ENCODE data around the gene CLEC19A. TPM values are rescaled to one million over a fixed set of nuclear protein-coding genes. Genes with fewer than 3 reads are reported as not detected.
A peak's percentile ranks its signal among the peaks of the same experiment; 100 is the strongest.

CLEC19A gene
- total and polyA plus RNA-seq, 4 donors: not detected

GRCh38 chr16:19290860-19291259 lies 5.3 kb downstream of the CLEC19A start:
- no peak overlapping the region for H3K4me3 ChIP-seq (ENCODE audit: low read length in 2 of 2)
- WGBS, 2 donors: 79 to 84% methylated on average over 2 of the region's 2 CpGs
- intact Hi-C loops (cut with DNase I): no loop called here
- H3K4me1 ChIP-seq (ENCODE audit: control insufficient read depth in 1 of 2, insufficient read depth in 2 of 2, low read length in 2 of 2): no peaks in the 10 kb centered on the region
- ATAC-seq (ENCODE audit: low FRiP score) (no peak), DNase-seq (no peak)
- H3K27ac ChIP-seq (ENCODE audit: low read depth in 1 of 2, low read length in 2 of 2): no peak overlapping the region
- no peaks in the 10 kb centered on the region for H3K36me3 ChIP-seq (ENCODE audit: control insufficient read depth in 1 of 2, insufficient read depth in 2 of 2, low read length in 1 of 2)
- H3K9me3 ChIP-seq (ENCODE audit: control insufficient read depth, low read length): no peaks in the 10 kb centered on the region
- H3K27me3 ChIP-seq (ENCODE audit: control insufficient read depth in 1 of 2, insufficient read depth in 2 of 2, low read length in 1 of 2): no peaks in the 10 kb centered on the region

DNA sequence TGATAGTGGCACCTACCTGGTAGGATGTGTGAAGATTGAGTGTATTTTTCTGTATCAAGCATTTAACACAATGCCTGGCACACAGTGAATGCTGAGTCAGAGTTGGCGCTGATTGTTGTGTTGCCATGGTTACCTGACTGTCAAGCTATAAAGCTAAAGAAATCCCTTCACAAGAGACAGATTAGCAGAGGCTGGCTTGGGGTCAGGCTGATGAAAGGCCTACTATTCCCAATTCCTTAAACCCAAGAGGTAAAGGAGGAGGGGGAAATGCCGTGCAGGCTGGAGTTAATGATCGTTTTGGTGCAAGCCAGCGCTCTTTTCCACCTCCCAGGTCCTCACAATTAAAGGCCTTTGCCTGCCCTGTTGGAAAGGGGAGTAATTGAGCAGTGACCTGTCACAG lies 5.9 kb downstream of the CLEC19A start:
- intact Hi-C loops (cut with DNase I): no loop called here
- no peak overlapping the region for H3K4me3 ChIP-seq (ENCODE audit: low read length in 2 of 2)
- WGBS, 2 donors: 43 to 45% methylated on average over 4 of the region's 4 CpGs
- no peaks in the 10 kb centered on the region for H3K4me1 ChIP-seq (ENCODE audit: control insufficient read depth in 1 of 2, insufficient read depth in 2 of 2, low read length in 2 of 2)
- no peaks in the 10 kb centered on the region for H3K9me3 ChIP-seq (ENCODE audit: control insufficient read depth, low read length)
- H3K36me3 ChIP-seq (ENCODE audit: control insufficient read depth in 1 of 2, insufficient read depth in 2 of 2, low read length in 1 of 2): no peaks in the 10 kb centered on the region
- no peak overlapping the region for H3K27ac ChIP-seq (ENCODE audit: low read depth in 1 of 2, low read length in 2 of 2)
- DNase-seq (no peak), ATAC-seq (ENCODE audit: low FRiP score) (no peak)
- H3K27me3 ChIP-seq (ENCODE audit: control insufficient read depth in 1 of 2, insufficient read depth in 2 of 2, low read length in 1 of 2): no peaks in the 10 kb centered on the region

DNA sequence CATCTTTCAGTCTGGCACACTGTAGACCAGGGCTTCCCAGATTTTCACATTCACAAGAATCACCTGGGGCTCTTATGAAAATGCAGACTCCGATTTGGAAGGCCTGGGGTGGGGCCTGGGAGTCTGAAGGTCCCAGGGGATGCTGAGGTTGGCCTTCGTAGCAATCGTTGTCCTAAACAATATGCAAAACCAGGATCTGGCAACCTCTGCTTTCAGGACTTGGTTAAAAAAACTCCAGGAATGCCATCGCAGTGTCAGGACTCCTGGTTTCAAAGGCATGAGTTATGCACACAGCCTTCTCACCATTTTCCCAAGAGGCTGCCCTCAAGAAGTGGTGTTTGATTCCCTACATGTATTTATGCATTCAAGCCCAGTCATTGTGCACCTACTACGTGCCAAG lies 6.7 kb downstream of the CLEC19A start:
- no peaks in the 10 kb centered on the region for H3K27me3 ChIP-seq (ENCODE audit: control insufficient read depth in 1 of 2, insufficient read depth in 2 of 2, low read length in 1 of 2)
- H3K36me3 ChIP-seq (ENCODE audit: control insufficient read depth in 1 of 2, insufficient read depth in 2 of 2, low read length in 1 of 2): no peaks in the 10 kb centered on the region
- intact Hi-C loops (cut with DNase I): no loop called here
- H3K4me3 ChIP-seq (ENCODE audit: low read length in 2 of 2): no peak overlapping the region
- H3K27ac ChIP-seq (ENCODE audit: low read depth in 1 of 2, low read length in 2 of 2): no peak overlapping the region
- H3K9me3 ChIP-seq (ENCODE audit: control insufficient read depth, low read length): no peaks in the 10 kb centered on the region
- no peak for ATAC-seq (ENCODE audit: low FRiP score)
- DNase-seq: no peak
- WGBS, 2 donors: 63 to 70% methylated on average over 5 of the region's 5 CpGs
- no peaks in the 10 kb centered on the region for H3K4me1 ChIP-seq (ENCODE audit: control insufficient read depth in 1 of 2, insufficient read depth in 2 of 2, low read length in 2 of 2)

DNA sequence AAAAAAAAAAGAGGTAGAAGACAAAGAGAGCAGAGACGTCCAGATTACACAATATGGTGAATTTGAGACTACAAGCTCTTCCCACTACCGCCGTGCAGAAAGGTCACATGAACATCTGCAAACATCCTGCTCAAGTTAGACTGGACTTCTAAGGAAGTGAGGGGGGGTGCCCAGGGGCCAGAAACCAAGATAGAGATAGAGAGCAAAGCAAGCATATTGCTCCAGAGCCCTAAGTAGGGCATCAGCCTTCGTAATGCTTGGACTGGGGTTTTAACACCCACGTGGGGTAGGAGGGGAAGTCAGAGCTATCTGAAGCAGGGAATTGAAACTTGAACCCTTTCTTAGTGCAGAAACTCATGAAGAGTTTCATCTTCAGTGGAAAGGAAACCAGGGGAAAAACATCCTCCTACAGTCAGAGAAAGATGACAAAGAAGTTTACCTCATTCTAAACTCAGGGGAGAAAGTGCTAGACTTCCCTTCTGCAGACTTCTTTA lies 8.7 kb downstream of the CLEC19A start:
- H3K27ac ChIP-seq (ENCODE audit: low read depth in 1 of 2, low read length in 2 of 2): no peak overlapping the region

DNA sequence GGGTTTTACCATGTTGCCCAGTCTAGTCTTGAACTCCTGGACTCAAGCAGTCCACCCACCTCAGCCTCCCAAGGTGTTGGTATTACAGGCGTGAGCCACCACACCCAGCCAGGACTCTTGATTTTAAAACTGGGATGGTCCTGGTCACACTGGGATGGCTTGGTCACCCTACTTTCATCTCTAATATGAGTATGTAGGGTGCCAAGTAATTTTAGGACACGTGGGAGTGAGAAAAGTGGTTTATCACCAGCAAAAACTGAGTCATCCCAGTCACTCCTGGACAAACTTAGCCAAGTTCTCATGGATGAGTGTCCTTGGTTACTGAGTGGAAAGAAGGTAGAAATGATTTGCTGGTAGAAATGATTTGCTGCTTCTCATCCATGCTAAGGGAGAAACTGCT lies 9.9 kb downstream of the CLEC19A start:
- Histone ChIP-seq H3K27ac (ENCODE audit: low read depth in 1 of 2, low read length in 2 of 2) (no peak overlapping the region), H3K9me3 (ENCODE audit: control insufficient read depth, low read length) (no peaks in the 10 kb centered on the region), H3K4me3 (ENCODE audit: low read length in 2 of 2) (no peak overlapping the region), H3K27me3 (ENCODE audit: control insufficient read depth in 1 of 2, insufficient read depth in 2 of 2, low read length in 1 of 2) (no peaks in the 10 kb centered on the region), H3K36me3 (ENCODE audit: control insufficient read depth in 1 of 2, insufficient read depth in 2 of 2, low read length in 1 of 2) (no peaks in the 10 kb centered on the region), H3K4me1 (ENCODE audit: control insufficient read depth in 1 of 2, insufficient read depth in 2 of 2, low read length in 2 of 2) (no peaks in the 10 kb centered on the region)
- ATAC-seq (ENCODE audit: low FRiP score) (no peak), DNase-seq (no peak)
- 47 to 48% methylated on average over 2 of the region's 2 CpGs for WGBS, 2 donors
- intact Hi-C loops (cut with DNase I): no loop called here

More for the DNA sequence above, 8.7 kb downstream of the CLEC19A start:
- ATAC-seq (ENCODE audit: low FRiP score): peak; percentile 55
- H3K4me3 ChIP-seq (ENCODE audit: low read length in 2 of 2): no peak overlapping the region
- WGBS, 2 donors: 10 to 16% methylated on average over 5 of the region's 5 CpGs
- intact Hi-C loops (cut with DNase I): no loop called here
- H3K36me3 ChIP-seq (ENCODE audit: control insufficient read depth in 1 of 2, insufficient read depth in 2 of 2, low read length in 1 of 2): no peaks in the 10 kb centered on the region
- H3K4me1 ChIP-seq (ENCODE audit: control insufficient read depth in 1 of 2, insufficient read depth in 2 of 2, low read length in 2 of 2): no peaks in the 10 kb centered on the region
- no peaks in the 10 kb centered on the region for H3K9me3 ChIP-seq (ENCODE audit: control insufficient read depth, low read length)
- no peaks in the 10 kb centered on the region for H3K27me3 ChIP-seq (ENCODE audit: control insufficient read depth in 1 of 2, insufficient read depth in 2 of 2, low read length in 1 of 2)
- DNase-seq: peak in 1 of 2 donors; percentile 84

- Histone ChIP-seq H3K27ac (ENCODE audit: low read depth in 1 of 2, low read length in 2 of 2) (no peak overlapping the region), H3K27me3 (ENCODE audit: control insufficient read depth in 1 of 2, insufficient read depth in 2 of 2, low read length in 1 of 2) (no peaks in the 10 kb centered on the region), H3K9me3 (ENCODE audit: control insufficient read depth, low read length) (peaks cover under 1% of the 10 kb centered on the region), H3K4me3 (ENCODE audit: low read length in 2 of 2) (no peak overlapping the region), H3K4me1 (ENCODE audit: control insufficient read depth in 1 of 2, insufficient read depth in 2 of 2, low read length in 2 of 2) (no peaks in the 10 kb centered on the region), H3K36me3 (ENCODE audit: control insufficient read depth in 1 of 2, insufficient read depth in 2 of 2, low read length in 1 of 2) (no peaks in the 10 kb centered on the region)
- WGBS, 2 donors: 47 to 65% methylated on average over 1 of the region's 1 CpG
- intact Hi-C loops (cut with DNase I): no loop called here
- ATAC-seq (ENCODE audit: low FRiP score) (no peak), DNase-seq (no peak)
Measured at GRCh38 chr16:19297454-19297853, 11.9 kb downstream of the CLEC19A start.

GRCh38 chr16:19299565-19299964 lies 14.0 kb downstream of the CLEC19A start:
- intact Hi-C loops (cut with DNase I): no loop called here
- ATAC-seq (ENCODE audit: low FRiP score) (no peak), DNase-seq (no peak)
- H3K4me3 ChIP-seq (ENCODE audit: low read length in 2 of 2): no peak overlapping the region
- no peaks in the 10 kb centered on the region for H3K36me3 ChIP-seq (ENCODE audit: control insufficient read depth in 1 of 2, insufficient read depth in 2 of 2, low read length in 1 of 2)
- H3K27me3 ChIP-seq (ENCODE audit: control insufficient read depth in 1 of 2, insufficient read depth in 2 of 2, low read length in 1 of 2): no peaks in the 10 kb centered on the region
- 72 to 78% methylated on average over 2 of the region's 2 CpGs for WGBS, 2 donors
- no peaks in the 10 kb centered on the region for H3K4me1 ChIP-seq (ENCODE audit: control insufficient read depth in 1 of 2, insufficient read depth in 2 of 2, low read length in 2 of 2)
- peaks cover 3% of the 10 kb centered on the region for H3K9me3 ChIP-seq (ENCODE audit: control insufficient read depth, low read length)
- H3K27ac ChIP-seq (ENCODE audit: low read depth in 1 of 2, low read length in 2 of 2): no peak overlapping the region

DNA sequence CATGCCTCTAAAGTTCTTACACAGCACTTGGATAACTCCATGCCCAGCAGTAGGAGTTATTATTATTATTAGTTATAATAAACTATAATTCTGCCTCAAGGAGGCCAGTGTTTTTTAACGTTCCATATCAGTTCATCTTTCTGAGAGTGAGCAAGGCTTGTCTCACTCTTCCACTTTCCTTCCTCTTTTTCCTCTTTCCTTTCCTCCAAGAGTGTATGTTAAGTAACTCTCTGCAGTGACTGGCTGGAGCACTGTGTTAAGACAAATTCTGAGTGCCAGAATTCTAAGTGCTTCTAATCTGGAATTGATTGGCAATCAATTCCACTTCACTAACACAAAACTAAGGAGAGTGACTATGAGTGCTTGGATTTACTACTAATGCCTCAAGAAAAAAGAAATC lies 16.4 kb downstream of the CLEC19A start:
- H3K4me3 ChIP-seq (ENCODE audit: low read length in 2 of 2): no peak overlapping the region
- intact Hi-C loops (cut with DNase I): no loop called here
- H3K27ac ChIP-seq (ENCODE audit: low read depth in 1 of 2, low read length in 2 of 2): no peak overlapping the region
- WGBS, 2 donors: 27 to 82% methylated on average over 1 of the region's 1 CpG
- no peaks in the 10 kb centered on the region for H3K4me1 ChIP-seq (ENCODE audit: control insufficient read depth in 1 of 2, insufficient read depth in 2 of 2, low read length in 2 of 2)
- H3K27me3 ChIP-seq (ENCODE audit: control insufficient read depth in 1 of 2, insufficient read depth in 2 of 2, low read length in 1 of 2): no peaks in the 10 kb centered on the region
- ATAC-seq (ENCODE audit: low FRiP score) (no peak), DNase-seq (no peak)
- no peaks in the 10 kb centered on the region for H3K36me3 ChIP-seq (ENCODE audit: control insufficient read depth in 1 of 2, insufficient read depth in 2 of 2, low read length in 1 of 2)
- peaks cover 3% of the 10 kb centered on the region for H3K9me3 ChIP-seq (ENCODE audit: control insufficient read depth, low read length)

DNA sequence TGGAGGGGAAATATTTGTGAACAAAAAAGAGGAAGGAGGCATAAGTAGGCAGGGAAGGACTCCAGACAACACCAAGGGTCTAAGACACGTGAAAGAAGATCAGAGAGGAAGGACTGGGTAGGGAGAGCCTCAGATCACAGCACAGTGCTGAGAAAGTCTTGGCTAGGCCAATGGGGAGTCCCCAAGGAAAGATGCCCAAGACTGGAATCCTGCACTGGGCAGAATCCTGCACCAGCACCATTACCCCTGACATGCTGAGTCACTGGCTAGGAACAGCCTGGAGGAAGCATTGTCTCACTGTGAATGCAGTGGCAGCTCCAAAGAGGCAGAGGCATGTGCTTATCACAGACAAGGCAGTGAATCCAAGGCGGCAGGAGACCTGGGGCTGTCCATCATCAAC lies 19.2 kb downstream of the CLEC19A start:
- peaks cover 3% of the 10 kb centered on the region for H3K9me3 ChIP-seq (ENCODE audit: control insufficient read depth, low read length)
- DNase-seq: no peak
- H3K4me3 ChIP-seq (ENCODE audit: low read length in 2 of 2): no peak overlapping the region
- ATAC-seq (ENCODE audit: low FRiP score): no peak
- no peaks in the 10 kb centered on the region for H3K36me3 ChIP-seq (ENCODE audit: control insufficient read depth in 1 of 2, insufficient read depth in 2 of 2, low read length in 1 of 2)
- H3K27me3 ChIP-seq (ENCODE audit: control insufficient read depth in 1 of 2, insufficient read depth in 2 of 2, low read length in 1 of 2): no peaks in the 10 kb centered on the region
- 60 to 66% methylated on average over 2 of the region's 2 CpGs for WGBS, 2 donors
- intact Hi-C loops (cut with DNase I): no loop called here
- no peaks in the 10 kb centered on the region for H3K4me1 ChIP-seq (ENCODE audit: control insufficient read depth in 1 of 2, insufficient read depth in 2 of 2, low read length in 2 of 2)
- no peak overlapping the region for H3K27ac ChIP-seq (ENCODE audit: low read depth in 1 of 2, low read length in 2 of 2)
